SK-N-MC (cell line): ENCODE data around the gene GAPT.

Experiments
- EZH2 ChIP-seq: fragments of 200-600 bp; sonication (generic); IDR thresholded peaks from one replicate; pipeline ENCODE4 v1.6.1; 2017; ENCODE audit warnings: antibody characterized with exemption
- FOXP2 ChIP-seq: optimal IDR thresholded peaks from 2 replicates; pipeline ENCODE3; 2011; ENCODE audit warnings: mild to moderate bottlenecking, moderate library complexity; ENCODE audit not compliant: insufficient read depth; ENCODE audit errors: extremely low read length, control extremely low read depth
- POLR2AphosphoS5 ChIP-seq: IDR thresholded peaks from 2 replicates; pipeline ENCODE4 v1.6.1; 2012; ENCODE audit warnings: mild to moderate bottlenecking, low read depth, low read length, borderline replicate concordance

- no peak for TF ChIP-seq EZH2
- TF ChIP-seq FOXP2, result no peak
- no peak for TF ChIP-seq POLR2AphosphoS5
Measured at GRCh38 chr5:58481828-58482227, 9.4 kb upstream of the GAPT start.
